Pancreas (tissue), 10 donors: ENCODE data around the gene TTC23. TPM values are rescaled to one million over a fixed set of nuclear protein-coding genes. Genes with fewer than 3 reads are reported as not detected.
A peak's percentile ranks its signal among the peaks of the same experiment; 100 is the strongest.

ENCODE experiments used
- ATAC-seq, 4 donors: fragments of 200-7000 bp; cut with Tn5 transposase; one replicate each; pipeline versions ENCODE4 v1.8.0 to v1.9.1; 2020; ENCODE audit warnings: mild to moderate bottlenecking in 4 of 4, moderate library complexity in 4 of 4
- DNase-seq, 6 donors: peaks; one replicate each; pipeline ENCODE4 v3.0.0-alpha.2; 2020
- FAIRE-seq: peaks from 2 replicates; lab custom pipeline; 2012; peaks lifted over from hg19 to GRCh38; lab: Jason Lieb, UNC
- H3K27ac ChIP-seq, 4 donors: fragments of 200-600 bp; sonication (generic); 1 replicate in 3 of 4; 2 replicates in 1 of 4; pipeline versions ENCODE4 v1.5.0 to v1.8.0; 2020
- H3K27me3 ChIP-seq, 4 donors: fragments of 200-600 bp; one replicate each; pipeline ENCODE4 v1.8.0; 2021
- H3K36me3 ChIP-seq, 3 donors: fragments of 200-600 bp; sonication (generic) in 1 of 3; one replicate each; pipeline versions ENCODE4 v1.5.0 to v1.8.0; 2020 to 2021
- H3K4me1 ChIP-seq, 3 donors: fragments of 200-600 bp; one replicate each; pipeline ENCODE4 v1.8.0; 2021
- H3K4me3 ChIP-seq, 4 donors: fragments of 200-600 bp; sonication (generic) in 2 of 4; one replicate each; pipeline versions ENCODE4 v1.5.0 to v1.8.0; 2020 to 2021
- H3K9me3 ChIP-seq, 4 donors: fragments of 200-600 bp; one replicate each; pipeline ENCODE4 v1.8.0; 2021
- CTCF ChIP-seq, 4 donors: fragments of 200-600 bp; sonication (generic) in 3 of 4; IDR thresholded peaks; one replicate each; pipeline versions ENCODE4 v1.5.0 to v1.8.0; 2021; ENCODE audit warnings: antibody characterized with exemption in 4 of 4
- WGBS, 2 donors: extraction: QIAGEN DNeasy Blood & Tissue Kit; methylation state at CpG; one replicate each; pipeline ENCODE4 v1.1.7; 2013; 5-methylcytosine and 5-hydroxymethylcytosine counted together
- intact Hi-C, 3 donors: fragments of 100-400 bp; cut with DNase I; formaldehyde crosslinking; loops; one replicate each; pipeline versions ENCODE4 v1.11.1 to v1.14.2; 2022
- polyA plus RNA-seq, 2 donors: library from polyadenylated mRNA; stranded (reverse); fragments of 200-250 nt; gene quantifications; one replicate each; pipeline ENCODE4 v1.2.3, GENCODE V29; 2013
- total RNA-seq, 6 donors: library from RNA; stranded (reverse); fragmentation: NEBNext Ultra II Directional in 4 of 6; extraction: Animal tissue kit (Norgen Biotek cat#: 25700) in 4 of 6; gene quantifications; one replicate each; pipeline versions ENCODE4 v1.2.1 to v1.2.4, GENCODE V29; 2021 to 2023
- donor health status: healthy with polysubstance abuse.
- donor health status: DM: no; HTN: no; CAD: no; lungs with moderate emphysema.
- donor health status: DM: no; HTN: no; CAD: no.
- donor health status: control.
- donor health status: control.
- donor health status: Bipolar disorder and iron deficiency.
- donor health status: DM: yes; HTN: yes; CAD: no.
- donor health status: DM: no; HTN: no; CAD: no.
- donor health status: DM: no; HTN: no; CAD: no.
- donor health status: DM: yes; HTN: yes; CAD: no.

TTC23 gene
- total and polyA plus RNA-seq, 8 donors = 5.5 to 13.5 (median 7.8) TPM

GRCh38 chr15:99169769-99170311 lies 79.5 kb downstream of the TTC23 start:
- H3K9me3 ChIP-seq = no peaks in the 10 kb centered on the region
- H3K36me3 ChIP-seq = peaks cover 0 to 8% (median 0%) of the 10 kb centered on the region in 3 donors
- FAIRE-seq (no peak), DNase-seq (no peak), ATAC-seq (peak in 3 of 4 donors; percentile 20 to 52 (median 51))
- intact Hi-C loops = no loop called here
- TF ChIP-seq CTCF (IDR thresholded peaks at IDR 0.05) = no peak
- no peak overlapping the region for H3K27ac ChIP-seq
- no peak overlapping the region for H3K4me3 ChIP-seq
- 64 to 70% methylated on average over 10 of the region's 10 CpGs for WGBS, 2 donors
- H3K4me1 ChIP-seq = no peaks in the 10 kb centered on the region
- no peaks in the 10 kb centered on the region for H3K27me3 ChIP-seq

GRCh38 chr15:99168601-99169580 lies 80.5 kb downstream of the TTC23 start:
- DNase-seq (no peak), FAIRE-seq (no peak), ATAC-seq (no peak)
- TF ChIP-seq CTCF (IDR thresholded peaks at IDR 0.05) = no peak
- H3K36me3 ChIP-seq = peaks cover 0 to 8% (median 0%) of the 10 kb centered on the region in 3 donors
- intact Hi-C loops = no loop called here
- H3K27ac ChIP-seq = no peak overlapping the region
- no peaks in the 10 kb centered on the region for H3K27me3 ChIP-seq
- H3K9me3 ChIP-seq = no peaks in the 10 kb centered on the region
- H3K4me3 ChIP-seq = no peak overlapping the region
- WGBS, 2 donors = 93 to 95% methylated on average over 5 of the region's 5 CpGs
- H3K4me1 ChIP-seq = no peaks in the 10 kb centered on the region

GRCh38 chr15:99167640-99168039 lies 81.7 kb downstream of the TTC23 start:
- Histone ChIP-seq H3K4me3 (no peak overlapping the region), H3K27ac (no peak overlapping the region), H3K4me1 (no peaks in the 10 kb centered on the region), H3K27me3 (no peaks in the 10 kb centered on the region), H3K9me3 (no peaks in the 10 kb centered on the region), H3K36me3 (peaks cover 0 to 8% (median 0%) of the 10 kb centered on the region in 3 donors)
- DNase-seq = no peak
- ATAC-seq = no peak
- FAIRE-seq = no peak
- no peak for TF ChIP-seq CTCF (IDR thresholded peaks at IDR 0.05)
- intact Hi-C loops = no loop called here
- WGBS, 2 donors = 92 to 96% methylated on average over 6 of the region's 6 CpGs

- Histone ChIP-seq H3K27me3 (no peaks in the 10 kb centered on the region), H3K4me3 (no peak overlapping the region), H3K27ac (no peak overlapping the region), H3K9me3 (no peaks in the 10 kb centered on the region), H3K4me1 (no peaks in the 10 kb centered on the region), H3K36me3 (peaks cover 0 to 8% (median 0%) of the 10 kb centered on the region in 3 donors)
- DNase-seq (no peak), ATAC-seq (no peak), FAIRE-seq (no peak)
- no peak for TF ChIP-seq CTCF (IDR thresholded peaks at IDR 0.05)
- 85 to 94% methylated on average over 5 of the region's 5 CpGs for WGBS, 2 donors
- intact Hi-C loops = no loop called here
These were observed 82.2 kb downstream of the TTC23 start for GRCh38 chr15:99167201-99167600.
